ENCODE data around the gene SLC6A1. TPM values are rescaled to one million over a fixed set of nuclear protein-coding genes. Genes with fewer than 3 reads are reported as not detected.

The SLC6A1 gene
- total RNA-seq, 1 donor from 2014 or later = 6.3 TPM

DNA sequence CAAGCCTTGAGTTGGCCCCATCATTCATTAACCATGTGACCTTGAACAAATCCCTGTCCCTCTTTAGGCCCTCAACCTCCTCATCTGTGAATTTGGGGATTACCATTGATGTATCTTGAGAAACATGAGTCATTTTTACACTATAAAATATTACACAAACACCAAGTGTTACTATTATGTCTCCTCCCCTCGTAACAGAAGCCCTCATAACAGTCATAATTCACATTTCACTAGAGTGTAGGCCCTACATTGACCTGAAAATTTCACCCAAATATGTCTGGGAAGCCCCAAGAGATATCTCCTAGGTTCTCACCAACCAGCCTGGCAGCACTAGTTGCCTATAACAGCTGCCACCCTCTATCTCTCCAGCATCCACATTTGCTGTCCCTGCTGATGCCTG, 15.8 kb upstream of the SLC6A1 start:
- no peaks in the 10 kb centered on the region for H3K36me3 ChIP-seq
- TF ChIP-seq, protein P1, sequence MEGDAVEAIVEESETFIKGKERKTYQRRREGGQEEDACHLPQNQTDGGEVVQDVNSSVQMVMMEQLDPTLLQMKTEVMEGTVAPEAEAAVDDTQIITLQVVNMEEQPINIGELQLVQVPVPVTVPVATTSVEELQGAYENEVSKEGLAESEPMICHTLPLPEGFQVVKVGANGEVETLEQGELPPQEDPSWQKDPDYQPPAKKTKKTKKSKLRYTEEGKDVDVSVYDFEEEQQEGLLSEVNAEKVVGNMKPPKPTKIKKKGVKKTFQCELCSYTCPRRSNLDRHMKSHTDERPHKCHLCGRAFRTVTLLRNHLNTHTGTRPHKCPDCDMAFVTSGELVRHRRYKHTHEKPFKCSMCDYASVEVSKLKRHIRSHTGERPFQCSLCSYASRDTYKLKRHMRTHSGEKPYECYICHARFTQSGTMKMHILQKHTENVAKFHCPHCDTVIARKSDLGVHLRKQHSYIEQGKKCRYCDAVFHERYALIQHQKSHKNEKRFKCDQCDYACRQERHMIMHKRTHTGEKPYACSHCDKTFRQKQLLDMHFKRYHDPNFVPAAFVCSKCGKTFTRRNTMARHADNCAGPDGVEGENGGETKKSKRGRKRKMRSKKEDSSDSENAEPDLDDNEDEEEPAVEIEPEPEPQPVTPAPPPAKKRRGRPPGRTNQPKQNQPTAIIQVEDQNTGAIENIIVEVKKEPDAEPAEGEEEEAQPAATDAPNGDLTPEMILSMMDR (IDR thresholded peaks at IDR 0.05) = no peak
- intact Hi-C loops (cut with DNase I) = no loop called here
- no peaks in the 10 kb centered on the region for H3K27me3 ChIP-seq
- H3K4me1 ChIP-seq = no peaks in the 10 kb centered on the region
- H3K9me3 ChIP-seq = no peaks in the 10 kb centered on the region
- no peak for DNase-seq (ENCODE audit: low spot score in 2 of 2)
- no peak overlapping the region for H3K27ac ChIP-seq
- H3K4me3 ChIP-seq = no peak overlapping the region

DNA sequence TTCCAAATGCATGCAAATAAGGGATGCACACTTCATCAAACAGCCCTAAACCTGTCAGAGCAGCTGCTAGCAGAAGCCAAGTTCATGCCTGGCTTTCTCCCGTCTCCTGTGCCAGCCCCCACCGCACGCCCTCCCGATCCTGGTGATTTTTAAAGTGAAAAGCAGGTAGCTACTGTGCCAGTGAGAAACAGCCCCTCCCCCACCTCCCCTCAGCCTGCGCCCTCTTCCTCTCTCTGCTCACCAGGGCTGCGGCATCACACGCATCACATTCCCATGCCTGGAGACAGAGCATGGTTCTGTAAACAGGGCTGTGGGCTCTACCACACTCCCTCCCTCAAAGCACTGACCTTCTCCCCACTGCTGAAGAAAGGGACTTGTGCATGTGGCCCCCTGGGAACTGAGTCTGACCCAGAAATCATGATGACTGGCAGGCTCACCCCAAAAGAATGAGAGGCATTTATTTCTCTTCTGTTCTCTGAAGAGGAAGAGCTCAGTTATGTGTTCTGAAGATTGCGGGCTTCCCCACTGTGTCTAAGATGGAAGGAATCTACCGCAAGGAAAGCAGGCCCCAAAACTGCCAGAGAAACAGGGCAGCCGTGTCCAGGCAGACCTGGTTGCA, 14.5 kb upstream of the SLC6A1 start:
- no peak for DNase-seq (ENCODE audit: low spot score in 2 of 2)
- intact Hi-C loops (cut with DNase I) = no loop called here
- TF ChIP-seq, protein P1 (IDR thresholded peaks at IDR 0.05) = no peak

DNA sequence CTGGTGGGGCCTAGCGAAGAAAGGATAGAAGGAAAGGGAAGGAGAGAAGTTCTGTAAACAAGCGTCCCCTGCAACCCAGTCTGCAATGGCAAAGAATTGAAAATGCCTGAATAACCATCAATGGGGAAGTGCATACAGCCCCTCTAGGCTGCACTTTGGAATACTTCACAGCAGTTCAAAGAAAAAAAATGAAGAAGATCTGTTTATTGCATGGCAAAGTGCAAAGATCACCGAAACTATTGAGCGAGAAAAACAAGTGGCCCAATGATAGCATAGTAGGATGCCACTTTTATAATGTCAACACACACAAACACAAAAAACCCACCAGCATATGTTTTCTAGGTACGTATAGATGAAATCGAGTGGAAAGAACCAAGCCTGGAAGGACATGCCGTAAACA, 13.6 kb upstream of the SLC6A1 start:
- H3K4me3 ChIP-seq = no peak overlapping the region
- H3K27ac ChIP-seq = no peak overlapping the region
- TF ChIP-seq, protein P1 (IDR thresholded peaks at IDR 0.05) = no peak
- no peaks in the 10 kb centered on the region for H3K27me3 ChIP-seq
- intact Hi-C loops (cut with DNase I) = no loop called here
- no peak for DNase-seq (ENCODE audit: low spot score in 2 of 2)
- H3K9me3 ChIP-seq = no peaks in the 10 kb centered on the region
- H3K36me3 ChIP-seq = no peaks in the 10 kb centered on the region
- peaks cover 0 to 7% of the 10 kb centered on the region in 2 donors for H3K4me1 ChIP-seq

More for the DNA sequence above, 14.5 kb upstream of the SLC6A1 start:
- Histone ChIP-seq H3K4me1 (peaks cover 0 to 5% of the 10 kb centered on the region in 2 donors), H3K4me3 (no peak overlapping the region), H3K27me3 (no peaks in the 10 kb centered on the region), H3K36me3 (no peaks in the 10 kb centered on the region), H3K27ac (no peak overlapping the region), H3K9me3 (no peaks in the 10 kb centered on the region)

DNA sequence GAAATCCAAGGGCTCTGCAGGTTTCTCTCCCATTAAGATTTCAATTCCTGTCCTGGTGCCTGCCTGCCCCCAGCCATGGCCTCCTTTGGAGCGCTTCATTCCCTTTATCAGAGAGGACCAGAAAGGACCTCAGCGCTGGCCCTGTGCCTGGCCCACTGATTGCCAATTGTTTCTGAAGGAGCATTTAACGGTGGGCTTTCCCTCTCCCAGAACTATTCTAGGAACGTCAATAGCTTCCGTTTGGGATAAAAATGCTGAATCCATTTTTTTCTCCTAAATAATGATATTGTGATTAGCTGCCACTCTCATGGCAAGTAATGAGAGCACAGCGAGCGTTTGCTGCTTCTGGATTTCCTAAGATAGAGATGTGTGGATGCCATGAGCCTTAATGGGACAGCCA, 12.2 kb upstream of the SLC6A1 start:
- intact Hi-C loops (cut with DNase I) = no loop called here

DNA sequence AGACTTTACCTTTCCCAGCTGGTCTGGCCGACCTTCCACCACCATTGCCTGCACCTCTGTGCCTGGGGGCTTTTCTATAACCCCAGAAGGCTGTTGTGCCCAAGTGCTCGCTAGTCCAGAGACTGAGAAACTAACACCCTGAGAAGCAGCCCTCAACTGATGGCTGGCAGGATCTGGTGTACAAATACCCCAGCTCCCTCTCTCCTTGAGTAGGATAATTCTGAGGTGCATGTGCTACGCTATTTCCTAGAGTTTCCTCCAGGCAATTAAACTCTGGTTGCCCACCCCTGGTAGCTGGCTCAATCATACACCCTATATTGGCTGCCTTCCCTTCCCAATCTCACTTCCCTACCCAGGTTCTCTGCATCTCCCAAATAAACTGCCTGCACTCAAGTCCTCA, 11.5 kb upstream of the SLC6A1 start:
- no peaks in the 10 kb centered on the region for H3K36me3 ChIP-seq
- TF ChIP-seq, protein P1 (IDR thresholded peaks at IDR 0.05) = no peak
- no peaks in the 10 kb centered on the region for H3K9me3 ChIP-seq
- intact Hi-C loops (cut with DNase I) = no loop called here
- H3K4me1 ChIP-seq = peaks cover 0 to 7% of the 10 kb centered on the region in 2 donors
- DNase-seq (ENCODE audit: low spot score in 2 of 2) = no peak
- no peak overlapping the region for H3K27ac ChIP-seq
- H3K27me3 ChIP-seq = no peaks in the 10 kb centered on the region
- no peak overlapping the region for H3K4me3 ChIP-seq

More for the DNA sequence above, 12.2 kb upstream of the SLC6A1 start:
- H3K27me3 ChIP-seq = no peaks in the 10 kb centered on the region
- H3K9me3 ChIP-seq = no peaks in the 10 kb centered on the region
- no peaks in the 10 kb centered on the region for H3K36me3 ChIP-seq
- no peak overlapping the region for H3K4me3 ChIP-seq
- TF ChIP-seq, protein P1 (IDR thresholded peaks at IDR 0.05) = no peak
- H3K27ac ChIP-seq = no peak overlapping the region
- peaks cover 0 to 7% of the 10 kb centered on the region in 2 donors for H3K4me1 ChIP-seq
- no peak for DNase-seq (ENCODE audit: low spot score in 2 of 2)

DNA sequence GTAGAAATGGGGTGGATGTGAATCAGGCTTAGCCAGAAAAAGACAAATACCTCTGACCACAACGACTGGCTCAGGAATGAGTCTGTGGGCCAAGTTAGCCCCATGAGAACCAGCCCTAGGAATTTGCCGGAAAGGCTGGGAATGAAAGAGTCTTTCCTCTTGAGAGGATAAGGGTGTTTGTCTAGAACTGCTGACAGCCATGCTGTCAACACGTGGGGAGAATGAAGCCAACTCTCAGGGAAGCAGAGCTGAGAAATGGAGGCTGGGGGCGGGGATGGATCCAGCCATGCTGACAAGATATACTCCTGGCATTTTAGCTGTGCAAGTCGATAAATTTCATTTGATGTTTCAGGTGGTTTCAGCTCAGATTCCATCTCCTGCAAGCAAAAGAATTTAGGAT, 10.6 kb upstream of the SLC6A1 start:
- H3K4me1 ChIP-seq = peaks cover 0 to 7% of the 10 kb centered on the region in 2 donors
- no peak overlapping the region for H3K27ac ChIP-seq
- H3K4me3 ChIP-seq = no peak overlapping the region
- H3K27me3 ChIP-seq = no peaks in the 10 kb centered on the region
- no peak for DNase-seq (ENCODE audit: low spot score in 2 of 2)
- TF ChIP-seq, protein P1 (IDR thresholded peaks at IDR 0.05) = no peak
- no peaks in the 10 kb centered on the region for H3K9me3 ChIP-seq
- intact Hi-C loops (cut with DNase I) = no loop called here
- no peaks in the 10 kb centered on the region for H3K36me3 ChIP-seq
